GM12801 (cell line): ENCODE results near the gene GNAT1.

Source experiments
- CTCF ChIP-seq: IDR thresholded peaks from one replicate; pipeline ENCODE4 v1.5.1; 2011; ENCODE audit warnings: control low read depth; ENCODE audit not compliant: insufficient read length; ENCODE audit errors: extremely low read depth

GNAT1 gene

GRCh38 chr3:50192689-50193141 is 1.3 kb downstream of the GNAT1 start:
- peak; percentile 25 for TF ChIP-seq CTCF

GRCh38 chr3:50193286-50193685 is 1.9 kb downstream of the GNAT1 start:
- no peak for TF ChIP-seq CTCF

GRCh38 chr3:50193746-50194127 is 2.3 kb downstream of the GNAT1 start:
- TF ChIP-seq CTCF: no peak

GRCh38 chr3:50194128-50194902 is 2.9 kb downstream of the GNAT1 start:
- TF ChIP-seq CTCF: no peak

GRCh38 chr3:50194903-50195500 is 3.6 kb downstream of the GNAT1 start:
- TF ChIP-seq CTCF: no peak

GRCh38 chr3:50195501-50196252 is 4.3 kb downstream of the GNAT1 start:
- TF ChIP-seq CTCF: no peak

GRCh38 chr3:50196253-50196801 is 4.9 kb downstream of the GNAT1 start:
- TF ChIP-seq CTCF: no peak
